ENCODE results near the gene TMUB2.

DNA sequence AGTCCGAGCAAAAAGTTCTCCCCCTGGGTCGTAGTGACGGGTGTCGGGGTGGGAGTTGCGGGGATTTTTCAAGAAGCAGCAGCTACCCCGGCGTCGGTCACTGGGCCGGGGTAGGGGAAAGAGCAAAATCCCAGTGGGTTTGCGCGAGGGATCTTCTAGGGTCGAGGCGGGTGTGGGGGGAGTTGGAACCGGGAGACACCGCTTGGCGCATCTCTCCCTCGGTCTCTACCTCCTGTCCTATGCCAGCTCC, 35.0 kb downstream of the TMUB2 start:
- TF ChIP-seq, protein P1, sequence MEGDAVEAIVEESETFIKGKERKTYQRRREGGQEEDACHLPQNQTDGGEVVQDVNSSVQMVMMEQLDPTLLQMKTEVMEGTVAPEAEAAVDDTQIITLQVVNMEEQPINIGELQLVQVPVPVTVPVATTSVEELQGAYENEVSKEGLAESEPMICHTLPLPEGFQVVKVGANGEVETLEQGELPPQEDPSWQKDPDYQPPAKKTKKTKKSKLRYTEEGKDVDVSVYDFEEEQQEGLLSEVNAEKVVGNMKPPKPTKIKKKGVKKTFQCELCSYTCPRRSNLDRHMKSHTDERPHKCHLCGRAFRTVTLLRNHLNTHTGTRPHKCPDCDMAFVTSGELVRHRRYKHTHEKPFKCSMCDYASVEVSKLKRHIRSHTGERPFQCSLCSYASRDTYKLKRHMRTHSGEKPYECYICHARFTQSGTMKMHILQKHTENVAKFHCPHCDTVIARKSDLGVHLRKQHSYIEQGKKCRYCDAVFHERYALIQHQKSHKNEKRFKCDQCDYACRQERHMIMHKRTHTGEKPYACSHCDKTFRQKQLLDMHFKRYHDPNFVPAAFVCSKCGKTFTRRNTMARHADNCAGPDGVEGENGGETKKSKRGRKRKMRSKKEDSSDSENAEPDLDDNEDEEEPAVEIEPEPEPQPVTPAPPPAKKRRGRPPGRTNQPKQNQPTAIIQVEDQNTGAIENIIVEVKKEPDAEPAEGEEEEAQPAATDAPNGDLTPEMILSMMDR (IDR thresholded peaks at IDR 0.05; ENCODE audit: low read depth, low read length, missing input control): no peak
- TF ChIP-seq, protein P2, sequence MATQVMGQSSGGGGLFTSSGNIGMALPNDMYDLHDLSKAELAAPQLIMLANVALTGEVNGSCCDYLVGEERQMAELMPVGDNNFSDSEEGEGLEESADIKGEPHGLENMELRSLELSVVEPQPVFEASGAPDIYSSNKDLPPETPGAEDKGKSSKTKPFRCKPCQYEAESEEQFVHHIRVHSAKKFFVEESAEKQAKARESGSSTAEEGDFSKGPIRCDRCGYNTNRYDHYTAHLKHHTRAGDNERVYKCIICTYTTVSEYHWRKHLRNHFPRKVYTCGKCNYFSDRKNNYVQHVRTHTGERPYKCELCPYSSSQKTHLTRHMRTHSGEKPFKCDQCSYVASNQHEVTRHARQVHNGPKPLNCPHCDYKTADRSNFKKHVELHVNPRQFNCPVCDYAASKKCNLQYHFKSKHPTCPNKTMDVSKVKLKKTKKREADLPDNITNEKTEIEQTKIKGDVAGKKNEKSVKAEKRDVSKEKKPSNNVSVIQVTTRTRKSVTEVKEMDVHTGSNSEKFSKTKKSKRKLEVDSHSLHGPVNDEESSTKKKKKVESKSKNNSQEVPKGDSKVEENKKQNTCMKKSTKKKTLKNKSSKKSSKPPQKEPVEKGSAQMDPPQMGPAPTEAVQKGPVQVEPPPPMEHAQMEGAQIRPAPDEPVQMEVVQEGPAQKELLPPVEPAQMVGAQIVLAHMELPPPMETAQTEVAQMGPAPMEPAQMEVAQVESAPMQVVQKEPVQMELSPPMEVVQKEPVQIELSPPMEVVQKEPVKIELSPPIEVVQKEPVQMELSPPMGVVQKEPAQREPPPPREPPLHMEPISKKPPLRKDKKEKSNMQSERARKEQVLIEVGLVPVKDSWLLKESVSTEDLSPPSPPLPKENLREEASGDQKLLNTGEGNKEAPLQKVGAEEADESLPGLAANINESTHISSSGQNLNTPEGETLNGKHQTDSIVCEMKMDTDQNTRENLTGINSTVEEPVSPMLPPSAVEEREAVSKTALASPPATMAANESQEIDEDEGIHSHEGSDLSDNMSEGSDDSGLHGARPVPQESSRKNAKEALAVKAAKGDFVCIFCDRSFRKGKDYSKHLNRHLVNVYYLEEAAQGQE (IDR thresholded peaks at IDR 0.05): no peak
- no peak for TF ChIP-seq GABPA (IDR thresholded peaks at IDR 0.05 in 1 of 2, conservative IDR thresholded peaks at IDR 0.05 in 1 of 2)

Data from liver (tissue), 3 donors.